GM10847 (cell line): ENCODE measurements around the gene TCP1.
A peak's percentile ranks its signal among the peaks of the same experiment; 100 is the strongest.

Experiments
- POLR2A ChIP-seq: IDR thresholded peaks from 2 replicates; pipeline ENCODE4 v1.6.1; 2011; ENCODE audit not compliant: insufficient read length; ENCODE audit errors: extremely low read depth

Gene TCP1

GRCh38 chr6:159789377-159790148, at the start of gene TCP1:
Gene TCP1, minus strand, starts transcription at chr6:159789602. Its CDS starts 134 bp downstream, at chr6:159789468.
- peak; percentile 93 for TF ChIP-seq POLR2A

- no peak for TF ChIP-seq POLR2A
Observed at GRCh38 chr6:159838020-159838744, 48.8 kb upstream of the TCP1 start.

GRCh38 chr6:159837511-159837910, 48.1 kb upstream of the TCP1 start:
- TF ChIP-seq POLR2A, result no peak

GRCh38 chr6:159836718-159837490, 47.5 kb upstream of the TCP1 start:
- no peak for TF ChIP-seq POLR2A

GRCh38 chr6:159833997-159834603, 44.7 kb upstream of the TCP1 start:
- no peak for TF ChIP-seq POLR2A

- TF ChIP-seq POLR2A, result no peak
Observed at GRCh38 chr6:159833556-159833955, 44.2 kb upstream of the TCP1 start.

- no peak for TF ChIP-seq POLR2A
Observed at GRCh38 chr6:159832946-159833345, 43.5 kb upstream of the TCP1 start.

- TF ChIP-seq POLR2A, result no peak
Observed at GRCh38 chr6:159831373-159831679, 41.9 kb upstream of the TCP1 start.

- TF ChIP-seq POLR2A, result no peak
Observed at GRCh38 chr6:159830501-159831372, 41.3 kb upstream of the TCP1 start.

GRCh38 chr6:159829526-159829925, 40.1 kb upstream of the TCP1 start:
- no peak for TF ChIP-seq POLR2A

- TF ChIP-seq POLR2A, result no peak
Observed at GRCh38 chr6:159828074-159828473, 38.7 kb upstream of the TCP1 start.

- no peak for TF ChIP-seq POLR2A
Observed at GRCh38 chr6:159826968-159827647, 37.7 kb upstream of the TCP1 start.

- no peak for TF ChIP-seq POLR2A
Observed at GRCh38 chr6:159826004-159826403, 36.6 kb upstream of the TCP1 start.

GRCh38 chr6:159823953-159824352, 34.6 kb upstream of the TCP1 start:
- TF ChIP-seq POLR2A, result no peak
